HG03342 (cell line): ENCODE data around the gene RSPH10B.
"Not testable (repeated sequence)": the region's sequence is repeated elsewhere in the genome, so short reads cannot be mapped to it uniquely, and the experiment has no call there.

Experiments
- ATAC-seq: cut with Tn5 transposase; IDR thresholded peaks from one replicate; pipeline ENCODE4 v1.9.1; 2021; ENCODE audit warnings: mild to moderate bottlenecking, moderate library complexity; ENCODE audit not compliant: unreplicated experiment

Gene RSPH10B

DNA sequence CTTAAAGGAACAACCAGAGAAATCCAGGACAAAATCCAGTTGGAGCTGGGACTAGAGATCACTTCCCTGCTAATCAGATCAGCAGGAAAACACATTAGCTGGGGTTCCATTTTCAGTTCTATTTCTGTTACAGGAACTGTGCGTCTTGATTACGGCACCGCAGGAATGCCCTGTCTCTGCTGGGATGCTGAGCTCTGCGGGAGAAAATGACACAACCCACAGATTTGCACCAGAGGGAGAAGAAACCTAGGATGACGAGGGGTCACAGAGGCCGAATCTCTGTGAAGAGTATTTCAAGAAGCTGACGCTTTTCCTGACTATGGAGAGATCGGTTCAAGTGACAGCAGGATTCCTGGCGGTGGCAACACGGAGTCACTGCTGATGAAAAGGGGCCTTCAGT is 40.2 kb downstream of the RSPH10B start:
- not testable (repeated sequence) for ATAC-seq

DNA sequence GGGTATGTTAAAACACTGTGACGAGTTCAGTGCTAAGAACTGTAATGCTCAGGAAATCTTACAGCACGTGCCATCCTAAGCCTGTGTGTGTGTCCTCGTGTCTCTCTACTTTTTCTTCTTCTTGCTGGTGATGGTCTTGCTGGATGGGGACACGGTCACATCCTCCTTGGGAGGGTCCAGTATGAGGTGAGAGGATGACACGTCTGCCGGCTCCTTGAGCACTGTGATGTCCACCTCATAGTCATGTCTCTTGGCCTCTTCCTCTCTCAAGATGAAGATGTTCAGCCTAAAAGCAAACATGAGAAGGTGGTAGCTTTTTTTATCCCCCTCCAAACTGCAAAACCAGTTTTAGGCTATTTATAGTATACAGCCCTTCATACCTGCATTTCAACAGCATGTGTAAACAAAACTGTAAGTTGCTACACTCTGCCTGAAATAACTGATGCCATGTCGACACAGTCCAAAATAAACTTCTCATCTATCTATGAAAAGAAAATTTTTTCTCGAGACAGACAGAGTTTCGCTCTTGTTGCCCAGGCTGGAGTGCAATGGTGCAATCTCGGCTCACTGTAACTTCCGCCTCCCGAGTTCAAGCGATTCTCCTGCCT is 44.1 kb downstream of the RSPH10B start:
- not testable (repeated sequence) for ATAC-seq

DNA sequence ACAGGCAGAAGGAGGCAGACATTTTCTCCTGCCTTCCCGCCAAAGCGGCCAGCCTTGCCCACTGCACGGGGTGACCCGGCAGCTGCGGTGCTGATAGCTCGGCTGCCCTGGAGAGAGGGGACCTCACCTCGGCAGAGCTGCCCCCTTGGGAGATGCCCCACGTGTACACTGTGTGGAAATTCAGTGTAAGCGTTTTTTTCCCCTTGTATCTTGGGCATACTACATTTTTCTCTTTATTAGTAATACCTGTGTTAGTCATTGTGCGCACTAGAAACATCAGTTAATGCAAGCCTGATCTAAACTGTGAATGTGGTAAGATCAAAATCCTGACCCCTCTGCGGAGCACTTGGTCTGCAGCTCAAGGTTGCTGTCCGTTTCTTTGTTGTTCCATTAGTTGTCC is 45.9 kb downstream of the RSPH10B start:
- not testable (repeated sequence) for ATAC-seq

DNA sequence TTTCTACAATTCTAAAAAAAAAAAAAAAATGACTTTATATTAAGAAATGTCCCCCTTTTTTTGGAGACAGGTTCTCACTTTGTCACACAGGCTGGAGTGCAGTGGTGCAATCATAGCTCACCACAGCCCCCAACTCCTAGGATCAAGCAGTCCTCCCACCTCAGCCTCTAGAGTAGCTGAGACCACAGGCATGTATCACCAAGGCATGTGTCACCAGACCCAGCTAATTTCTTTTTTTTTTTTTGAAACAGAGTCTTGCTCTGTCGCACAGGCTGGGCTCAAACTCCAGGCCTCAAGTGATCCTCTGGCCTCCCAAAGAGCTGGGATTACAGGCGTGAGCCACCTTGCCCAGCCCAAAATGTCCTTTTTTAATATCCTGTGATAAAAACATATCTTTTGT is 46.3 kb downstream of the RSPH10B start:
- ATAC-seq = not testable (repeated sequence)

DNA sequence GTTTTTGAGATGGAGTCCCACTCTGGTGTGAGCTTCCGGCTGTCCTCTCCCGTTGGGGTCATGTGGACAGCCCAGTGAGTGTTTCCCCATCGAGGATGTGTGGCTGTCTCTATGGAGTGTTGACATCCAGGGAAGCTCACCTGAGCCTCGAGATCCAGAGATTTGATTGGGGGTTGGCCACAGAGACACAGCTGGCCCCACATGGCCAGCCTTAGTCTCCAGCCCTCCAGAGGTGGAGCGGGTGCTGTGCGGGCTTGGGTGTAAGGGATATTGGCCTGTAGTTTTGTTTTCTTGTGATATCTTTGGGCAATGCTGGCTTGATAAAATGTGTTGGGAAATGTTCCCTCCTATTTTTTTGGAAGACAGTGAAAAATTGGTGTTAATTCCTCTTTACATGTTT is 54.0 kb downstream of the RSPH10B start:
- ATAC-seq = not testable (repeated sequence)

DNA sequence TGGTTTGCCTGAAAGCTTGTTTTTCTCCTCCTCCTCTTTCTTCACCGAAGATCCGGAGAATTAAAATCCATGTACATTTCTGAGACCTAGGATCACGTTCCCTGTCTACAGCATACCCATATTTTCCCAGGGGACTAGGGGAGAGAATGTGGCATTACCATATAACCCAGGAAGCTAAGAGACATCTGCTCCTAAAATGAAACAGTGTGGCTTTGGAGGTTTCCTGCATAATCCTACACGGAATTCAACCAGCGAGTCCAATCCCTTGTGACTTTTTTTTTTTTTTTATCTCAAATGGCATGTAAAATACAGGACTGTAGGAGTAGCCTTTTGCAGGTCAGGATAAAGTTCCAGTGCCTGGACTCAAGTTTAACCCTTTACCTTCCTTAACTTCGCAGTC is 61.7 kb downstream of the RSPH10B start:
- not testable (repeated sequence) for ATAC-seq

DNA sequence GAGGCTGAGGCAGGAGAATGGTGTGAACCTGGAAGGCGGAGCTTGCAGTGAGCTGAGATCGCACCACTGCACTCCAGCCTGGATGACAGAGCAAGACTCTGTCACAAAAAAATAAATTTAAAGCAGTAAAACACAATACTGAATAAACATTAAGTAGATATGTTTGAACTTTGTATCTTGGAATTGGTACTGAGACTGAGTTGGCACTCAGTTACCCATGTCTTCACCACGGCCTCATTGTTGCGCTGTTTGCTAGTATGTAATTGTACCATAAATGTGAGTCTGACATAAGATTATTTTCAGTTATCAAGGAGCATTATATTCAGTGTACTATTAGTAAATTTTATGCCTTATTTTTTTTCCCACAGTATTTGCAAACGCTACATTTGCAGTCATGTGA is 65.8 kb downstream of the RSPH10B start:
- not testable (repeated sequence) for ATAC-seq

DNA sequence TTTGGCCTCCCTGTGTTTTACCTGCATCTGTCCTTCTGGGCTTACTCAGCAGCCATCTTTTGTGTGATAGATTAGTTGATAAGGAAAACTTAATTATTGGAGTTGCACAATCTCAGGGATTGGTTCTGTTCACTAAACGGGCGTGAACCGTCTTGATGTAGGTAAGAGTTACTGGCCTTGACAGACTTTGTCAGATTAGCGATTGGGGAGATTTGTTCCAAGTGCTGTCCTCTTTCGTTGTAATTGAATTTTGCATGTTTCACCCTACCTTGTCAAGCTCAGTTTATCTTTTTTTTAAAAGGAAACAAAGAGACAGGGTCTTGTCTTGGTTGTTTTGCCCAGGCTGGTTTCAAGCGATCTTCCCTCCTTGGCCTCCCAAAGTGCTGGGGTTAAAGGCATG is 67.5 kb downstream of the RSPH10B start:
- ATAC-seq = not testable (repeated sequence)

DNA sequence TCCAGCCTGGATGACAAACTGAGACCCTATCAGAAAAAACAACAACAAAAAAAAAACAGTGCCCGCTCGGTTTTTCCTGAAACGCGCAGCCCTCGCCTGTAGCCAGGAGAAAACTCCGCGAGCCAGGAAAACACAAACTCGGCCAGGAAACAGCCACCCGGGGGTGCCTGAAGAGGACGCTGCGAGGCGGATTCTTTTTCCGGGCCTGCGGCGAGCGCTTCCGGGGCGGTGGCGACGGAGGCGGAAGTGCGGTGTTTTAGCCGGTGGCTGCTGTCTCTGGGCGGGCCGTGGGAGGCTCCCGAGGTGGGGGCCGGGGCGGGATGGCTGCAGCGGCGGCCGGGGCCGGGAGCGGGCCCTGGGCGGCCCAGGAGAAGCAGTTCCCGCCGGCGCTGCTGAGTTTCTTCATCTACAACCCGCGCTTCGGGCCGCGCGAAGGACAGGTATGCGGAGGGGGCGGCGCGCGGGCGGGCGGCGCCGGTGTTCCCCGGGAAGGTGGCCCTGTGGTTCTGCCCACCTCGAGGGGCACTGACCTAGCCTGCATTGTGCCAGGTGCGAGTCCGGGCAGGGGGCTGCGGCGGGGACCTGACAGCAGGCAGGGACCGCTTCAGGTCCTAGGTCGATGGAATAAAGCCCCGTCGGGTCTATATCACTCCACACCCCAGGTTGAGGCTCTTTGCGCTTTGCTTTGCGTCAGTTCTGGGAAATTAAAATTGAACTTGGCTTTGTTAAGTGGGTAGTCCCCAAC is 71.8 kb downstream of the RSPH10B start, which contains the start of gene CCZ1:
CCZ1 (plus strand) TSS at position 254 of the 745 bp plus-strand sequence; CDS start at position 321, 67 bp downstream.
- peak; percentile 97 for ATAC-seq

DNA sequence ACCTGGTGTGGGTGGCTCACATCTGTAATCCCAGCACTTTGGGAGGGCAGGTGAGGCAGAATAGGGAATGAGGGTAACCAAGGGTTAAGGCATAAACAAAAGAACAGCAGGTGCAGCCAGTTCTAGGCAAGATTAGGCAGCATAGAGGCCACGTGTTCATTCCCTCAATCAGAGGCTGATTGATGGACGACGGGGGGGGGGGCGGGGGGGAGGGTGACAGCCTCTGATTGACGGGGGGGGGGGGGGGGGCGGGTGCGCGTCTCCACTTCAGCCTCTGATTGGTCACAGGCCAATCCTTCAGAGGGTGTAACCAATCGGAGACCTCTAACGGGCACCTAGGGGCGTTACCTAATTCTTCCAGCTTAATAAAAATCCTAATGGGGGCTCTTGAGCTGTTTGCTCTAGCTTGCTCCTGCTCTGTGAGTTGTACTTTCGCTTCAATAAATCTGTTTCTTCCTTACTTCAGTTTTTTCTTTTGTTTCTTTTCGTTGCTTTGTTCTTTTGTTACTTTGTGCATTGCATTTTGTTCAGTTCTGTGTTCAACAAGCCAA is 73.0 kb downstream of the RSPH10B start:
- ATAC-seq = not testable (repeated sequence)

DNA sequence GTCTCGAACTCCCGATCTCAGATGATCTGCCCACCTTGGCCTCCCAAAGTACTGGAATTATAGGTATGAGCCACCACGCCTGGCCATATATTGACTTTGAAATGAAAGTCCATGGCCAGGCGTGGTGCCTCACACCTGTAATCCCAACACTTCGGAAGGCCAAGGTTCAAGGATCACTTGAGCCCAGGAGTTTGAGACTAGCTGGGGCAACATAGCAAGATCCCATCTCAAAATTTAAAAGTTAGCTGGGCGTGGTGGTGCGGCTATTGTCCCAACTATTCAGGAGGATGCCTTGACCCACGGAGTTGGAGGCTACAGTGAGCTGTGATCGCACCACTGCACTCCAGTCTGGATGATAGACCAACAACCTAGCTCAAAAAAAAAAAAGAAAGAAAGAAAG is 78.0 kb downstream of the RSPH10B start:
- ATAC-seq = no peak

DNA sequence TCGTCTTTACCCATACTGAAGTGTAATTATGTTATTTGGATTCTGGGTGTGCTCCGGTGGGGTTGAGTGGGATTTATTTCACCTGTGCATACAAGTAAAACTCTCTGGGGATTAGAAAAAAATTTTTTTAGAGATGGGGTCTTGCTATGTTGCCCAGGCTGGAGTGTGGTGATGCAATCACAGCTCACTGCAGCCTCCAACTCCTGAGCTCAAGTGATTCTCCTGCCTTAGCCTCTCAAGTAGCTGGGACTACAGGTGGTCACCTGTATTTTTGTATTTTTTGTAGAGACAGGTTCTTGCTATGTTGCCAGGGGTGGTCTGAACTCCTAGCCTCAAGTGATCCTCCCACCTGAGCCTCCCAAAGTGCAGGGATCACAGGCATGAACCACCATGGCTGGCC is 80.2 kb downstream of the RSPH10B start:
- ATAC-seq = not testable (repeated sequence)

DNA sequence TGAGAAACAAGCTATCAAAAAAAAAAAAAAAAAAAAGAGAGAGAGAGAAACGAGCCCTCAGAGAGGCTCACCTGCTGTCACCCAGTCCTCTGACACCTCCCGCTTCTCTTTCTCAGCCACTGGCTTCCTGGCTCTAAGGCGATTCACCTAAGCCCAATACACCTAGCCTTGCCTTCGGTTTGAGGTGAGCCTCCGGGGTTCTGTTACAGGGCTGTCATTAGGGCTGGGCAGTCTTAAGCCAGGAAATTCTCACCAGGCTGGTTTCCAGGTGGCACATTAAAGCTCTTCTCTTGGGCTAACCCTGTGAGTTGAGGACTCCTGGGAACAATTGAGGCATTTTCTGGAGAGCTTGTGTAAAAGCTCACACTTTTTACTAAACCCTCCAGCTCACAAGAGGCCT is 82.5 kb downstream of the RSPH10B start:
- not testable (repeated sequence) for ATAC-seq

DNA sequence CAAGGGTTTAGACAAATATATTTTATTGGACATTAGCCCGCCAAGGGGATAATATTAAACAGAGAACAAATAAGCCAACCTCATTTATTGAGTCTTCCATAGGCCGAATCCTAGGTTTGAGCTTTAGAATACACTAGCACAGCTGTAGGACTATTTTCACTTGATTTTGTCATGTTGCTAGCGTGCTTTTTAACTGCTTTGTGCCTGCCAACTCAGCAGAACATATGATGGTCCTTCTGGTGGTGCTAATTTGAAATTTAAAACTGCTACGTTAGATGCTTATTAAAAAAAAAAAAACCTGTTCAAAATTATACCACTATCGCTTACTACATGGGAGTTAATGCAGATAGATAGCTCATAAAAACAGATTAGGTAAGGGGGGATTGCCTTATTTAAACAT is 86.1 kb downstream of the RSPH10B start:
- ATAC-seq = not testable (repeated sequence)

DNA sequence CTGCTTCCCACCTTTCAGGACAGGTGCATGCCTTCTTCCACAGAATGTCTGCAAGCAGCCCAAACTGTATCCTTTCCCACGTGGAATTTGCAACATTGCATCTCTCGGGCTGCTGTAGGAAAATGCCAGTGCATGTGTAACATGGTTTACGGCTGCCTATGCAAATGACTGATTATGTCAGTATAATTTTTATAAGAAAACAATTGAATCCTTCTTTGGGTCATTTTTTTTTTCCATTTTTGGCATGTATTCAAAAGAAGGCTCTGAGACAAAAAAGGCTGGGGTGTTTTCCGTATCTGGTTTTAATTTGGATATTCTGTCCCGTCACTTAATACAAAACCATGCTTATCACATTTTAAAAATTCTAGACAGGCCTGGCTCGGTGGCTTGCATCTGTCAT is 90.4 kb downstream of the RSPH10B start:
- ATAC-seq = not testable (repeated sequence)

DNA sequence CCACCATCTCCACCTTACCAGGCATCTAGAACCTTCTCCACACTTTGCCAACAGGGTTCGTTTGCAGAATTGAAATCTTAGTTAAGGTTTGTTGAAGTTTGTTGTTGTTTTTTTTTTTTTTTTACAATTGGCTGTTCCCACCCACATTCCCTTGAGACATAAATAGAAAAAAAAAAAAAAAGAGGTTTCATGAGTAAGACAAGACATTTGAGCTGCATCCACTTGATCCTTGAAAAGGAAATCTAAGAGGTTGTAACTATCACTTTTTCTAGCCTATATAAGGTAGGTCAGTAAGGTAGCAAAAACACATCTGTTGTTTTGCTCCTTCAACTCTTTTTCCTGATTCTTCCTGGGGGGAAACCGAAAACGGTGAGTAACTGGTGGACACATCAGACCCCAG is 90.9 kb downstream of the RSPH10B start:
- ATAC-seq = not testable (repeated sequence)
